ENCODE measurements around the gene ARL3.
A peak's percentile ranks its signal among the peaks of the same experiment; 100 is the strongest.
"Not testable (repeated sequence)": the region's sequence is repeated elsewhere in the genome, so short reads cannot be mapped to it uniquely, and the experiment has no call there.

Gene ARL3

GRCh38 chr10:102723989-102724388, 9.8 kb upstream of the ARL3 start:
- no peak overlapping the region for H3K4me3 ChIP-seq (replicated peaks; ENCODE audit: low read depth, low read length)
- no peak for TF ChIP-seq CTCF (IDR thresholded peaks at IDR 0.05; ENCODE audit: low read length, missing control alignments)
- DNase-seq (ENCODE audit: low read depth): no peak

- TF ChIP-seq CTCF (IDR thresholded peaks at IDR 0.05; ENCODE audit: low read length, missing control alignments): no peak
- no peak overlapping the region for H3K4me3 ChIP-seq (replicated peaks; ENCODE audit: low read depth, low read length)
- DNase-seq (ENCODE audit: low read depth): no peak
These were observed 7.8 kb upstream of the ARL3 start for GRCh38 chr10:102721954-102722353.

DNA sequence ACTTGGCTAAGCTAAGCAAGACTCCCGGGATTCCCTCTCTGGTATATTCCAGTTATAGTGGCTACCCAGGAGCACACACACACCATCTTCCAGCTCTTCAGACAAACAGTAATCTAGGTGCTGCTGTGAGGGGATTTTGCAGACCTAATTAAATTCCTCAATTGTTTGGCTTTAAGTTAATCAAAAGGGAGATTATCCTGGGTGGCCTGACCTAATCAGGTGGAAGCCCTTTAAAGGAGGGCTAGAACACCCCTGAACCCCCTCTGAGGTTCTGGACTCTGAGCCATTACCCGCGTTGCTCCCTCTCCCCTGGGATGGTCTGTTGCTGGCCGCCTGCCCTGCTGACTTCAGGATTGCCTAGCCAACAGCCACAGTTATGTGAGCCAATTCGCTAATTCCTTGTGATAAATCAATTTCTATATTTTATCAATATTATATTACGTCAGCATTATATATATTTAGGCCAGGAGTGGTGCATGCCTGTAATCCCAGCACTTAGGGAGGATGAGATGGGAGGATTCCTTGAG, 6.6 kb upstream of the ARL3 start:
- no peak for TF ChIP-seq CTCF (IDR thresholded peaks at IDR 0.05; ENCODE audit: low read length, missing control alignments)
- no peak for DNase-seq (ENCODE audit: low read depth)
- no peak overlapping the region for H3K4me3 ChIP-seq (replicated peaks; ENCODE audit: low read depth, low read length)

DNA sequence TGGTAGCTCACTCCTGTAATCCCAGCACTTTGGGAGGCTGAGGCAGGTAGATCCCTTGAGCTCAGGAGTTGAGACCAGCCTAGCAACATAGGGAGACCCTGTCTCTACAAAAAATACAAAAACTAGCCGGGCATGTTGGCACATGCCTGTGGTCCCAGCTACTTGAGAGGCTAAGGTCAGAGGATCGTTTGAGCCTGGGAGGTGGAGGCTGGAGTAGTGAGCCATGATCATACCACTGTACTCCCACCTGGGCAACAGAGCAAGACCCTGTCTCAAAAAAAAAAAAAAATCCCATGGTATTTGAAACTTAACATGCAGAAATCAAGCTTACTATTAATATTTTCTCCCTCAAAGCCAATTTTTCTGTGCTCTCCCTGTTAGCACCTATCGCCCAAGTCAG, 6.1 kb upstream of the ARL3 start:
- DNase-seq (ENCODE audit: low read depth): no peak
- H3K4me3 ChIP-seq (replicated peaks; ENCODE audit: low read depth, low read length): no peak overlapping the region
- no peak for TF ChIP-seq CTCF (IDR thresholded peaks at IDR 0.05; ENCODE audit: low read length, missing control alignments)

- DNase-seq (ENCODE audit: low read depth): peak; percentile 76
- no peak overlapping the region for H3K4me3 ChIP-seq (replicated peaks; ENCODE audit: low read depth, low read length)
- no peak for TF ChIP-seq CTCF (IDR thresholded peaks at IDR 0.05; ENCODE audit: low read length, missing control alignments)
These were observed 4.0 kb upstream of the ARL3 start for GRCh38 chr10:102718220-102718619.

GRCh38 chr10:102716900-102717565, 2.8 kb upstream of the ARL3 start:
- not testable (repeated sequence) for DNase-seq (ENCODE audit: low read depth); H3K4me3 ChIP-seq (replicated peaks; ENCODE audit: low read depth, low read length)

DNA sequence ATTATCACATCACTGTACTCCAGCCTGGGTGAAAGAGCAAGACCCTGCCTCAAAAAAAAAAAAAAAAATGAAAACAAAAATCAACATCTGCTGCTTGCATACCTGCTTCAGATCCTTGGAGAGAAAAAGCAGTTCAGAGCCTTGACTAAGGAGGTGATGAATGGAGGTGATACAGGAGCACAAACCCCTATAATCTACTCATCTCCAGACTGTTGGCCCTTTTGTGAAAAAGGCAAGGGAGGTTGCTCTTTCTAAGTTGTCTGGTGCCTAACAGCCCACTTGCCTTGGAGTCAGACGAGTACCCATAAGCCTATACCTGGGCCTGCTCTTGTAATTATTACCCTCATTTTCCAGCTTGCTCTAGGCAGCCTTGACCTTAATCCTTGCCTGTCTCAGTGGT, 1.7 kb upstream of the ARL3 start:
- no peak for TF ChIP-seq CTCF (IDR thresholded peaks at IDR 0.05; ENCODE audit: low read length, missing control alignments)
- no peak for DNase-seq (ENCODE audit: low read depth)
- no peak overlapping the region for H3K4me3 ChIP-seq (replicated peaks; ENCODE audit: low read depth, low read length)

Data from fibroblast of pulmonary artery (primary cell).